Ascending aorta (tissue), 2 donors: ENCODE results near the gene MYMK. TPM values are rescaled to one million over a fixed set of nuclear protein-coding genes. Genes with fewer than 3 reads are reported as not detected.

Experiments used
- DNase-seq, 2 donors: peaks; one replicate each; pipeline ENCODE4 v3.0.0-alpha.2; 2019; ENCODE audit warnings: low spot score in 2 of 2
- H3K27ac ChIP-seq, 2 donors: fragments of 200-600 bp; sonication (generic); one replicate each; pipeline ENCODE4 v1.5.1; 2016 to 2017; ENCODE audit warnings: mild to moderate bottlenecking in 1 of 2
- H3K27me3 ChIP-seq: fragments of 200-600 bp; sonication (generic); one replicate; pipeline ENCODE4 v1.5.1; 2017
- H3K36me3 ChIP-seq, 2 donors: fragments of 200-600 bp; sonication (generic); one replicate each; pipeline ENCODE4 v1.5.1; 2016
- H3K4me1 ChIP-seq, 2 donors: fragments of 200-600 bp; sonication (generic); one replicate each; pipeline ENCODE4 v1.5.1; 2016 to 2017; ENCODE audit warnings: mild to moderate bottlenecking in 1 of 2
- H3K4me3 ChIP-seq, 2 donors: fragments of 200-600 bp; sonication (generic); one replicate each; pipeline ENCODE4 v1.5.1; 2016 to 2017; ENCODE audit warnings: mild to moderate bottlenecking in 1 of 2
- H3K9me3 ChIP-seq, 2 donors: fragments of 200-600 bp; sonication (generic); one replicate each; pipeline ENCODE4 v1.5.1; 2016
- intact Hi-C: fragments of 100-400 bp; cut with DNase I; formaldehyde crosslinking; loops from one replicate; pipeline ENCODE4 v1.15.1; 2023
- total RNA-seq: library from RNA; depleted of rRNA; stranded (reverse); fragments of >200 nt; gene quantifications from one replicate; pipeline ENCODE4 v1.1.0, GENCODE V29; 2016
- TF ChIP-seq, protein P1 (sequence below), 3 experiments: fragments of 200-600 bp in 2 of 3; fragments of 450-650 bp in 1 of 3; sonication (generic) in 2 of 3; IDR thresholded peaks; one replicate each; pipeline ENCODE4 v1.5.1; 2016 to 2019; ENCODE audit warnings: antibody characterized with exemption in 3 of 3, mild to moderate bottlenecking in 1 of 3, moderate library complexity in 1 of 3

The MYMK gene
- total RNA-seq, 1 donor from 2014 or later, result not detected

DNA sequence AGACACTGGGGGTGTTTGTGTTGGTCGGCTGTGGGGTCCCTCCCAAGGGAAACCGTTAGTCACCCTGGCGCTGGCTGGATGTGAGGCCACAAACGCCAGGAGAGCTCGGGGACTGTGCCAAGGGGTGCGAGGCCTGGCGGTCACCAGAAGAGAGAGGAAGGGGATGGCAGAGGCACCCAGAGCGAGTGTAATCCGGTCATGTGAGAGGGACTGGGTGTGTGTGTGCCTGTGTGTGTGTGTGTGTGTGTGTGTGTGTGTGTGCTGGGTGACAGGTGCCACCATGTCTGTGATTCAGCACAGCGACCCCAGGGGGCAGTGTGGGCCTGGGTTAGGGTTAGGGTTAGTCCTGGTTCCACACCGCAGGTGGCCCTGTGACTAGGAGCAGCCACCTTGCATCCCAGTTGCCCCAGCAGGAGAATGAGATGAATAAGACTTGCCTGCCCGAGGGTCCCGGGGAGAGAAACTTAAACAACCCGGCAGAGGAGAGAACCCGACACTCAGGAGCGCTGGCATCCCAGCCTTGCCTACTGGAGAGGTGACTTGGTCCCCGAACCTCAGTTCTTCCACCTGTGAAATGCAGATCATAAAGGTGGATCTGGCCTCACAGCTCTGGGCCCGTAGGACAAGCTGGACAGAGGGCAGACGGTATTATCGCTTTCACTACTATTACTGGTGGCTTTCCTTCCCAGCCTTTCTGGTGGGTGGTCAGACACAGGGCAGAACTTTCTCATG is 8.3 kb upstream of the MYMK start:
- H3K27me3 ChIP-seq, result no peaks in the 10 kb centered on the region
- TF ChIP-seq, protein P1, sequence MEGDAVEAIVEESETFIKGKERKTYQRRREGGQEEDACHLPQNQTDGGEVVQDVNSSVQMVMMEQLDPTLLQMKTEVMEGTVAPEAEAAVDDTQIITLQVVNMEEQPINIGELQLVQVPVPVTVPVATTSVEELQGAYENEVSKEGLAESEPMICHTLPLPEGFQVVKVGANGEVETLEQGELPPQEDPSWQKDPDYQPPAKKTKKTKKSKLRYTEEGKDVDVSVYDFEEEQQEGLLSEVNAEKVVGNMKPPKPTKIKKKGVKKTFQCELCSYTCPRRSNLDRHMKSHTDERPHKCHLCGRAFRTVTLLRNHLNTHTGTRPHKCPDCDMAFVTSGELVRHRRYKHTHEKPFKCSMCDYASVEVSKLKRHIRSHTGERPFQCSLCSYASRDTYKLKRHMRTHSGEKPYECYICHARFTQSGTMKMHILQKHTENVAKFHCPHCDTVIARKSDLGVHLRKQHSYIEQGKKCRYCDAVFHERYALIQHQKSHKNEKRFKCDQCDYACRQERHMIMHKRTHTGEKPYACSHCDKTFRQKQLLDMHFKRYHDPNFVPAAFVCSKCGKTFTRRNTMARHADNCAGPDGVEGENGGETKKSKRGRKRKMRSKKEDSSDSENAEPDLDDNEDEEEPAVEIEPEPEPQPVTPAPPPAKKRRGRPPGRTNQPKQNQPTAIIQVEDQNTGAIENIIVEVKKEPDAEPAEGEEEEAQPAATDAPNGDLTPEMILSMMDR (IDR thresholded peaks at IDR 0.05), result peak; percentile 45 to 64 (median 53)
- intact Hi-C loops, result loop anchor here (2.0 to 5.0 kb wide), 2 partner anchors 194 to 459 kb away; partner anchors contain the start of gene VAV2
- H3K9me3 ChIP-seq, result no peaks in the 10 kb centered on the region
- DNase-seq, result peak in 1 of 2 donors; percentile 78
- H3K36me3 ChIP-seq, result no peaks in the 10 kb centered on the region
- peaks cover 9 to 13% of the 10 kb centered on the region in 2 donors for H3K4me1 ChIP-seq
- H3K27ac ChIP-seq, result no peak overlapping the region
- no peak overlapping the region for H3K4me3 ChIP-seq

DNA sequence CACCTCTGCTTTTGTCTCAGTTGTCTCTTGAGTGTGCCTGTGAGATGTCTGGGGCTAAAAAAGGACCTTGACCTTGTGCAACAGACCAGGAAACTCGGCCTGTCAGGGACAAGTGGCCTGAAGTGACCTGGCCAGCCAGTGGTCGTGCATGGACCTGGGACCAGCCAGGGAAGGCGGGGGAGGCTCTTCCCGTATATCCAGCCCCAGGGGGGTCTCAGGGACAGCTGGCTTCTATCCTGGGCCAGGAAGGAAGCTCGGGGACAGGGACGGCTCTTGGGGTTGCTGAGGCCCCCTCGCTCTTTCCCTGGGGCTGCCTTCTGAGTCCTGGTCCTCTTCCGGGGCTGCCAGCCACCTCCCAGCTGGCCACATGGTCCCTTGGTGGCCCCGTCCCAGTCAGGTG is 6.5 kb upstream of the MYMK start:
- Histone ChIP-seq H3K36me3 (no peaks in the 10 kb centered on the region), H3K9me3 (no peaks in the 10 kb centered on the region), H3K4me3 (no peak overlapping the region), H3K27me3 (no peaks in the 10 kb centered on the region), H3K27ac (no peak overlapping the region), H3K4me1 (peaks cover 13 to 26% of the 10 kb centered on the region in 2 donors)
- DNase-seq, result no peak
- TF ChIP-seq, protein P1 (IDR thresholded peaks at IDR 0.05), result no peak
- intact Hi-C loops, result loop anchor here (5.0 kb wide), 1 partner anchor 461 kb away; the partner anchor contains the start of gene VAV2

DNA sequence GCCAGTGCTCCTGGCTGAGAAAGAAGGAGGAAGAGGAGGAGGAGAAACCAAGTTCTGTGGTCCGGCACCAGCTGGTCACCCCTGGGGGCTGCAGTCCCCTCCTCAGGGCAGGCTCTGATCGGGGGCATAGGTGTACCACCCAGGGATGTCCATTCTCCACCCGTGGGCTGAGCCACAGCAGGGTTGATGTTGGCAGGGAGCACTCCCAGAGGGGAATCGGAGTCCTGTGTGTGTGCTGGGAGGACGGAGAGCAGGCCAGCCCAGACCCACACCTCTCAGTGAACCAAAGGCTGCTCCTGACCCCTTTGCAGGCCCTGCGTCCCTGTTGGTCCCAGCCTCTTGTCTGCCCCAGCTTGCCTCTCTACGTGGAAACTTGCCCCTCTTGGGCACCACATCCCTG is 5.1 kb upstream of the MYMK start:
- TF ChIP-seq, protein P1 (IDR thresholded peaks at IDR 0.05), result no peak
- no peak for DNase-seq
- peaks cover 12 to 23% of the 10 kb centered on the region in 2 donors for H3K4me1 ChIP-seq
- no peaks in the 10 kb centered on the region for H3K27me3 ChIP-seq
- no peaks in the 10 kb centered on the region for H3K36me3 ChIP-seq
- H3K27ac ChIP-seq, result no peak overlapping the region
- H3K4me3 ChIP-seq, result no peak overlapping the region
- no peaks in the 10 kb centered on the region for H3K9me3 ChIP-seq
- intact Hi-C loops, result loop anchor here (5.0 kb wide), 1 partner anchor 462 kb away; the partner anchor contains the start of gene VAV2

DNA sequence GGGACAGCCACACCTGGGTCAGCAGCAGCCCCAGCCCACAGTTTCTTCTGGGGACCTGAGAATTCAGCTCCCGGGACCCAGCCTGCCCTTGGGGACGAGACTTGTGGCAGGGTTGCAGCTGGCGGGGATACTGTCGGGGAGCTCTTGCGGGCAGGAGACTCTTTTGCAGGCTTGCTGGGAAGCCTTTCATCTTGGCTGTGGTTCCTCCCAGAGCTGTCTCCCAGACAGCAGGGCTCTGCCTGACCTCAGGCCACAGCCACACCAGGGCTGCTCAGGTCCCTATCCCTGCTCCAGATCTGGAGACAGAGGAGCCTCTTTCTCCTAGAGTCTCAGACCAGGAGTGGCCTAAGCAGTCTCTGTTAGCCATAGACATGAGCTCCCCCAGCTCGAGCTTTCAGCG is 4.7 kb upstream of the MYMK start:
- peaks cover 8 to 19% of the 10 kb centered on the region in 2 donors for H3K4me1 ChIP-seq

DNA sequence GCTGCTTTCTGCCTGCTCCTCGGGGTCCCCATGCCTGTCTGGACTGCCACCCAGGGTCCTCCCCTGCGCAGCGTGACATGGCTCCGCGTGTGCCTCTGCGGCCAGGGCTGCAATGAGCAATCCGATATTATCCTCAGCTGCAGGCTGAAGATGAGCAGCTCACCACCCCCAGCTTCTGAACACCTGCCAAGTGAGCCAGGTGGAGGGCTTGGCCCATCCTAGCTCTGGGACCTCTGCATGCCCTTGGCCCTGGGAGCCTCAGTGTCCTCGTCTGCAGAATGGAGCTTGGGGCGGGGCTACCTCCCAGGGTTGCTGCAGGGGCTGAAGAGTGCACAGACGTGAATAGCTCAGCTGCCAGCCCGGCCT is 4.1 kb upstream of the MYMK start:
- no peak overlapping the region for H3K27ac ChIP-seq
- TF ChIP-seq, protein P1 (IDR thresholded peaks at IDR 0.05), result no peak
- peaks cover 4 to 15% of the 10 kb centered on the region in 2 donors for H3K4me1 ChIP-seq
- no peaks in the 10 kb centered on the region for H3K36me3 ChIP-seq
- DNase-seq, result no peak
- no peaks in the 10 kb centered on the region for H3K27me3 ChIP-seq
- intact Hi-C loops, result no loop called here
- no peaks in the 10 kb centered on the region for H3K9me3 ChIP-seq
- H3K4me3 ChIP-seq, result no peak overlapping the region

More for the DNA sequence above, 4.7 kb upstream of the MYMK start:
- Histone ChIP-seq H3K27me3 (no peaks in the 10 kb centered on the region), H3K36me3 (no peaks in the 10 kb centered on the region), H3K9me3 (no peaks in the 10 kb centered on the region), H3K27ac (no peak overlapping the region), H3K4me3 (no peak overlapping the region)
- intact Hi-C loops, result no loop called here
- DNase-seq, result no peak
- TF ChIP-seq, protein P1 (IDR thresholded peaks at IDR 0.05), result no peak
